OCI-LY3 (cell line): ENCODE data around the gene FBXL20.

Source experiments
- CTCF ChIP-seq: fragments of 200-600, 300-600 bp; sonication (generic); IDR thresholded peaks from 2 replicates; pipeline ENCODE4 v1.5.1; 2014; ENCODE audit warnings: antibody characterized with exemption, low read length, low read depth
- EZH2phosphoT487 ChIP-seq: fragments of 200-600 bp; shearing (Covaris generic); IDR thresholded peaks from 2 replicates; pipeline ENCODE4 v1.6.1; 2018; ENCODE audit warnings: antibody characterized with exemption, mixed run types, low read depth

DNA sequence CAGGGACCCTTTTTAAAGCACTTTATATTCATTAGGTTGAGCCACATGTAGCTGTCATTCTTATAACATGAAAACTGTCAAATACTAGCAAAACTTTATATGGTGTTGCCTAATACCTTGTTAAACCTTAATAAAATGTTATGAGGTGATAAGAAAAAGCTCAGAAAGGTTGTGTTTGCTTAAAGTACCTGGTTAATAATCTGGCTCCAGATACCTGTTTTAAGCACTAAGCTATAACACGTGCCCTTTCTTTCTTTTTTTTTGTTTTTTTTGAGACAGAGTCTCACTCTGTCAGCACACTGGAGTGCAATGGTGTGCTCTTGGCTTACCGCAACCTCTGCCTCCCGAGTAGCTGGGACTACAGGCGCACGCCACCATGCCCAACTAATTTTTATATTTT is 116.7 kb downstream of the FBXL20 start:
- no peak for TF ChIP-seq CTCF
- TF ChIP-seq EZH2phosphoT487: no peak
